ENCODE data around the gene ZNF470. TPM values are rescaled to one million over a fixed set of nuclear protein-coding genes. Genes with fewer than 3 reads are reported as not detected.

ZNF470 gene
- total and polyA plus RNA-seq, 2 of the 13 experiments (the other 11 are each of a cell fraction or from before 2014, with no cell fraction given) = not detected

GRCh38 chr19:56538761-56539263 is 28.5 kb upstream of the ZNF470 start, which contains the start of gene ZFP28:
ZFP28 (plus strand) TSS chr19:56538948; CDS start chr19:56539019, 71 bp downstream.
- H3K4me2 ChIP-seq (ENCODE audit: low read depth, low read length) = no peak within 1 kb of the TSS
- no peaks in the 10 kb centered on the region for H3K36me3 ChIP-seq (replicated peaks in 1 of 2; ENCODE audit: control insufficient read depth in 1 of 2, insufficient read depth in 2 of 2, low read length in 2 of 2)
- H3K9ac ChIP-seq (ENCODE audit: insufficient read depth, low read depth, low read length) = no peak within 1 kb of the TSS
- TF ChIP-seq NBN (conservative IDR thresholded peaks at IDR 0.05) (no peak), PAX8 (CRISPR knock-in tag; IDR thresholded peaks at IDR 0.05; ENCODE audit: borderline replicate concordance) (no peak), ZNF772 (CRISPR knock-in tag; IDR thresholded peaks at IDR 0.05) (no peak), HDAC1 (CRISPR knock-in tag; IDR thresholded peaks at IDR 0.05) (no peak), MTF1 (CRISPR knock-in tag; IDR thresholded peaks at IDR 0.05) (no peak), SMC3 (IDR thresholded peaks at IDR 0.05; ENCODE audit: low read length) (no peak), AFF4 (CRISPR knock-in tag; IDR thresholded peaks at IDR 0.05) (no peak), ZNF562 (CRISPR knock-in tag; IDR thresholded peaks at IDR 0.05; ENCODE audit: borderline replicate concordance) (no peak), ZNF235 (CRISPR knock-in tag; IDR thresholded peaks at IDR 0.05; ENCODE audit: borderline replicate concordance) (no peak), SRSF9 (IDR thresholded peaks at IDR 0.05; ENCODE audit: borderline replicate concordance, insufficient read depth, low read depth, low read length, poor library complexity, severe bottlenecking) (no peak), CCAR2 (optimal IDR thresholded peaks at IDR 0.05; ENCODE audit: low read depth, low read length) (no peak), CREBL2 (CRISPR knock-in tag; IDR thresholded peaks at IDR 0.05; ENCODE audit: borderline replicate concordance) (no peak), ZNF329 (CRISPR knock-in tag; IDR thresholded peaks at IDR 0.05; ENCODE audit: low read depth) (no peak), ZNF331 (CRISPR knock-in tag; IDR thresholded peaks at IDR 0.05) (no peak), ZNF414 (CRISPR knock-in tag; IDR thresholded peaks at IDR 0.05) (no peak)
- 74% methylated on average over 39 of the region's 65 CpGs for WGBS (ENCODE audit: low lambda C conversion rate)
- H3K4me1 ChIP-seq (ENCODE audit: insufficient read depth, low read length) = no peaks in the 10 kb centered on the region
- FAIRE-seq = no peak
- ATAC-seq = no peak
- no peak for DNase-seq (ENCODE audit: low spot score)
- CTCF ChIA-PET (ENCODE audit: low intra/inter-chr PET ratio, low total read pairs) = no interaction called here
- no TSS peak for BruUV-seq (replicated peaks)
- no peaks in the 10 kb centered on the region for H4K20me1 ChIP-seq (ENCODE audit: insufficient read depth, low read length)
- in situ Hi-C loops (cut with HindIII; ENCODE audit: extremely low pct_ligation_motif_present, low pct_unique_long_range_greater_than_20kb) (no loop called here), intact Hi-C loops (cut with micrococcal nuclease; ENCODE audit: unreplicated experiment) (no loop called here)
- H3K27me3 ChIP-seq (ENCODE audit: control insufficient read depth in 1 of 2, insufficient read depth in 2 of 2, low read length in 2 of 2) = no peaks in the 10 kb centered on the region
- H3K79me2 ChIP-seq (ENCODE audit: insufficient read depth, low read length) = no peaks in the 10 kb centered on the region
- peaks cover 86% of the 10 kb centered on the region for H3K9me3 ChIP-seq (ENCODE audit: low read length)
- H2AFZ ChIP-seq (ENCODE audit: low read length) = no peak within 1 kb of the TSS
- POLR2A ChIA-PET = no interaction called here
- no peak within 1 kb of the TSS for H3K27ac ChIP-seq (ENCODE audit: extremely low read length, insufficient read depth, low read length)
- no peak within 1 kb of the TSS for H3K4me3 ChIP-seq (replicated peaks in 1 of 3; ENCODE audit: insufficient read depth in 1 of 3, low read depth in 2 of 3, low read length in 3 of 3)
